ENCODE data around the gene TP53I3. TPM values are rescaled to one million over a fixed set of nuclear protein-coding genes. Genes with fewer than 3 reads are reported as not detected.
"Not testable (repeated sequence)": the region's sequence is repeated elsewhere in the genome, so short reads cannot be mapped to it uniquely, and the experiment has no call there.

The TP53I3 gene
- total and polyA plus RNA-seq, 2 of the 4 experiments (the other 2 are of a cell fraction) = 25.5 to 42.2 TPM

- H2BK15ac ChIP-seq (ENCODE audit: low read depth, low read length); H4K91ac ChIP-seq (ENCODE audit: insufficient read depth, low read depth, low read length); H2BK5ac ChIP-seq (ENCODE audit: low read depth, low read length, poor library complexity, severe bottlenecking); H3K4me3 ChIP-seq (ENCODE audit: insufficient read depth, low read depth, low read length); H3K18ac ChIP-seq (ENCODE audit: low read depth, low read length); H3K27ac ChIP-seq (ENCODE audit: insufficient read depth, low read length); H3K56ac ChIP-seq (ENCODE audit: extremely low read depth, insufficient read depth, low read length); ATAC-seq (ENCODE audit: low read depth); H4K20me1 ChIP-seq (ENCODE audit: insufficient read depth, low read length); BruUV-seq (replicated peaks); in situ Hi-C loops (cut with MboI; ENCODE audit: low sequenced_read_pairs); DNase-seq; H2AK5ac ChIP-seq (ENCODE audit: low read depth, low read length); H2AK9ac ChIP-seq (replicated peaks; ENCODE audit: low read depth, low read length, poor library complexity); H3K9ac ChIP-seq (ENCODE audit: low read depth, low read length); H2BK20ac ChIP-seq (ENCODE audit: low read depth, low read length); H4K5ac ChIP-seq (ENCODE audit: low read depth, low read length); H3K79me1 ChIP-seq (ENCODE audit: low read depth in 1 of 2, low read length in 2 of 2); H3K9me3 ChIP-seq (ENCODE audit: control insufficient read depth, insufficient read depth, low read length); H3K23ac ChIP-seq (ENCODE audit: low read depth, low read length); H3K36me3 ChIP-seq (ENCODE audit: control insufficient read depth, insufficient read depth, low read length); H3K4ac ChIP-seq (ENCODE audit: low read depth, low read length); H3K9me1 ChIP-seq (ENCODE audit: insufficient read depth, low read length); H3K27me3 ChIP-seq (ENCODE audit: control insufficient read depth, insufficient read depth, low read length); H3K4me1 ChIP-seq (ENCODE audit: control insufficient read depth, insufficient read depth, low read length); H2BK120ac ChIP-seq (ENCODE audit: low read depth, low read length); dilution Hi-C loops (cut with HindIII; ENCODE audit: low sequenced_read_pairs, unreplicated experiment); intact Hi-C loops (cut with micrococcal nuclease); H3K14ac ChIP-seq (replicated peaks; ENCODE audit: low read depth, low read length); H3K4me2 ChIP-seq (ENCODE audit: low read depth, low read length); POLR2A ChIA-PET (ENCODE audit: unreplicated experiment); H4K8ac ChIP-seq (ENCODE audit: low read depth in 2 of 2, low read length in 2 of 2); H2AFZ ChIP-seq (replicated peaks; ENCODE audit: low read length, poor library complexity): not testable (repeated sequence)
- no CpG with 5 or more reads among the region's 1 CpG for WGBS, 2 experiments (ENCODE audit: extremely low coverage in 2 of 2, insufficient read length in 1 of 2)
- CTCF ChIA-PET = interaction anchor here (1.5 kb wide), 1 partner anchor 25 kb away, joined by 3 read pairs; the partner anchor contains the start of gene TP53I3
These were observed 24.8 kb upstream of the TP53I3 start for GRCh38 chr2:24109431-24109830.
